CD4-positive, alpha-beta T cell treated with Interleukin-10 for 1 hour (primary cell): ENCODE measurements around the gene GAB2.

ENCODE experiments used
- DNase-seq: peaks from one replicate; pipeline ENCODE4 v3.0.0-alpha.2; 2020

GAB2 gene

GRCh38 chr11:78168539-78169477, 248.8 kb downstream of the GAB2 start:
- DNase-seq: no peak

GRCh38 chr11:78166855-78167469, 250.7 kb downstream of the GAB2 start:
- DNase-seq: no peak
